Mammary epithelial cell (primary cell): ENCODE results near the gene C2.

Source experiments
- EZH2 ChIP-seq: IDR thresholded peaks from 2 replicates; pipeline ENCODE4 v1.6.1; 2012; ENCODE audit warnings: low read length, inconsistent platforms, borderline replicate concordance
- TF ChIP-seq, protein P1 (sequence below), 2 donors: IDR thresholded peaks in 1 of 2; conservative IDR thresholded peaks in 1 of 2; 2 replicates each; pipeline ENCODE4 v1.5.1; 2011 to 2012; ENCODE audit warnings: inconsistent platforms in 2 of 2, low read length in 2 of 2, mild to moderate bottlenecking in 2 of 2, control low read depth in 1 of 2, low read depth in 1 of 2; ENCODE audit not compliant: insufficient read depth in 1 of 2; ENCODE audit errors: extremely low read depth in 1 of 2

DNA sequence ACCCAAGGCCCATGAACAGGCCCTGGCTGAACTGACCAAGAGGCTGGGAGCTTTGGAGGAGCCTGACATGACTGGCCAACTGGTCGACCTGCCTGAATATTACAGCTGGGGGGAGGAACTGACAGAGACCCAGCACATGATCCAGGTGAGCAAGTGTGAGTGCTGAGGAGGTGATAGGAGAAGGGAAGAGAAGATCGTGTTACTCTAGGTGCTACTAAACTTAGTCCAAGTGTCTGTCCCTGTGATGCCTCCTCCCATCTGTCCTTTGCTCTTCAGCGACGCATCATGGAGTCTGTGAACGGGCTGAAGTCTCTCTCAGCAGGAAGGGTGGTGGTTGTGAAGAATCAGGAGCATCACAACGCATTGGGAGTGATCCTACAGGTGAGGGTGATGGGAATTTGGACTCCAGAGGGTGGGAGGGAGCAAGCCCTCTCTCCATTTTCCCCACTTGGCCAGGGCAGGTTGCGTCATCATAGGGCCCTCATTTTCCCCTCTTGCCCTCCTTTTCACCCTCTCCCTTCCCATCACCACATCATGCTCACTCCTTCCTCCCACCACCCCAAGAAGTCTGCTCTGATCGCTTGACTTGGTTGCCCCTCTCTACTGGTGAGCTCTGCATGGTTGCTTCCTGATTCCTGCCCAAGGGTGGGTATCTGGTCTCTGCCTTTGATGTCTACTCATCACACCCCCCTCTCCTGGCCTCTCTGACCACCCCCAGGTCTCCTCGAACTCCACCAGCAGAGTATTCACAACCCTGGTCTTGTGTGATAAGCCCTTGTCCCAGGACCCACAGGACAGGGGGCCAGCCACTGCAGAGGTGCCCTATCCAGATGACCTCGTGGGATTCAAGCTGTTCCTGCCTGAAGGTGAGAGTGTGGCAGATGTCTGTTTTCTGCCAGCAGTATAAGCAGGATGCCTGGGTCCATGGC is 39.7 kb downstream of the C2 start:
- TF ChIP-seq, protein P1, sequence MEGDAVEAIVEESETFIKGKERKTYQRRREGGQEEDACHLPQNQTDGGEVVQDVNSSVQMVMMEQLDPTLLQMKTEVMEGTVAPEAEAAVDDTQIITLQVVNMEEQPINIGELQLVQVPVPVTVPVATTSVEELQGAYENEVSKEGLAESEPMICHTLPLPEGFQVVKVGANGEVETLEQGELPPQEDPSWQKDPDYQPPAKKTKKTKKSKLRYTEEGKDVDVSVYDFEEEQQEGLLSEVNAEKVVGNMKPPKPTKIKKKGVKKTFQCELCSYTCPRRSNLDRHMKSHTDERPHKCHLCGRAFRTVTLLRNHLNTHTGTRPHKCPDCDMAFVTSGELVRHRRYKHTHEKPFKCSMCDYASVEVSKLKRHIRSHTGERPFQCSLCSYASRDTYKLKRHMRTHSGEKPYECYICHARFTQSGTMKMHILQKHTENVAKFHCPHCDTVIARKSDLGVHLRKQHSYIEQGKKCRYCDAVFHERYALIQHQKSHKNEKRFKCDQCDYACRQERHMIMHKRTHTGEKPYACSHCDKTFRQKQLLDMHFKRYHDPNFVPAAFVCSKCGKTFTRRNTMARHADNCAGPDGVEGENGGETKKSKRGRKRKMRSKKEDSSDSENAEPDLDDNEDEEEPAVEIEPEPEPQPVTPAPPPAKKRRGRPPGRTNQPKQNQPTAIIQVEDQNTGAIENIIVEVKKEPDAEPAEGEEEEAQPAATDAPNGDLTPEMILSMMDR (conservative IDR thresholded peaks at IDR 0.05 in 1 of 2, IDR thresholded peaks at IDR 0.05 in 1 of 2; ENCODE audit: extremely low read depth in 1 of 2, insufficient read depth in 1 of 2, low read depth in 1 of 2, low read length in 2 of 2), result no peak
- TF ChIP-seq EZH2, result no peak
